Coronary artery (tissue), 2 donors: Measurements from ENCODE around the gene NFXL1.

Experiments
- DNase-seq: peaks from one replicate; pipeline ENCODE4 v3.0.0-alpha.2; 2017; ENCODE audit warnings: low spot score
- H3K27ac ChIP-seq, 2 donors: fragments of 200-600 bp; sonication (generic); one replicate each; pipeline ENCODE4 v1.5.1; 2016 to 2019
- H3K4me3 ChIP-seq: fragments of 200-600 bp; sonication (generic); 2 replicates; pipeline ENCODE4 v1.5.1; 2016; ENCODE audit warnings: mild to moderate bottlenecking, moderate library complexity
- CTCF ChIP-seq: fragments of 200-600 bp; sonication (generic); IDR thresholded peaks from one replicate; pipeline ENCODE4 v1.5.1; 2019; ENCODE audit warnings: antibody characterized with exemption

The NFXL1 gene

GRCh38 chr4:47882228-47882627 lies 32.2 kb downstream of the NFXL1 start:
- no peak overlapping the region for H3K27ac ChIP-seq
- H3K4me3 ChIP-seq, result no peak overlapping the region
- no peak for TF ChIP-seq CTCF
- DNase-seq, result no peak

GRCh38 chr4:47879458-47879857 lies 34.9 kb downstream of the NFXL1 start:
- DNase-seq, result no peak
- Histone ChIP-seq H3K27ac (no peak overlapping the region), H3K4me3 (no peak overlapping the region)
- TF ChIP-seq CTCF, result no peak

GRCh38 chr4:47876784-47877546 lies 37.4 kb downstream of the NFXL1 start:
- Histone ChIP-seq H3K4me3 (no peak overlapping the region), H3K27ac (no peak overlapping the region)
- no peak for DNase-seq
- no peak for TF ChIP-seq CTCF

GRCh38 chr4:47876310-47876709 lies 38.1 kb downstream of the NFXL1 start:
- TF ChIP-seq CTCF, result no peak
- H3K27ac ChIP-seq, result no peak overlapping the region
- no peak for DNase-seq
- no peak overlapping the region for H3K4me3 ChIP-seq

GRCh38 chr4:47873877-47874541 lies 40.4 kb downstream of the NFXL1 start:
- TF ChIP-seq CTCF, result no peak
- Histone ChIP-seq H3K27ac (no peak overlapping the region), H3K4me3 (no peak overlapping the region)
- DNase-seq, result no peak

- no peak for TF ChIP-seq CTCF
- Histone ChIP-seq H3K4me3 (no peak overlapping the region), H3K27ac (no peak overlapping the region)
- no peak for DNase-seq
Observed at GRCh38 chr4:47863486-47863885, 50.9 kb downstream of the NFXL1 start.

GRCh38 chr4:47862297-47862696 lies 52.1 kb downstream of the NFXL1 start:
- H3K27ac ChIP-seq, result no peak overlapping the region
- no peak for TF ChIP-seq CTCF
- DNase-seq, result no peak
- no peak overlapping the region for H3K4me3 ChIP-seq
